ENCODE measurements around the gene C19orf12.
A peak's percentile ranks its signal among the peaks of the same experiment; 100 is the strongest.
"Not testable (repeated sequence)": the region's sequence is repeated elsewhere in the genome, so short reads cannot be mapped to it uniquely, and the experiment has no call there.

C19orf12 gene

GRCh38 chr19:29672933-29673336 is 42.1 kb downstream of the C19orf12 start:
- no peak for TF ChIP-seq CTCF (IDR thresholded peaks at IDR 0.05; ENCODE audit: insufficient read depth, low read depth, low read length, missing control alignments)
- peak overlapping the region; percentile 16 for H3K4me3 ChIP-seq (ENCODE audit: low read depth, low read length)
- peak; percentile 86 for DNase-seq (ENCODE audit: low read depth)

- no peak for TF ChIP-seq CTCF (IDR thresholded peaks at IDR 0.05; ENCODE audit: insufficient read depth, low read depth, low read length, missing control alignments)
- no peak for DNase-seq (ENCODE audit: low read depth)
These were observed 42.6 kb downstream of the C19orf12 start for GRCh38 chr19:29672319-29672932.

GRCh38 chr19:29671393-29672160 is 43.5 kb downstream of the C19orf12 start:
- peak overlapping the region; percentile 27 for H3K4me3 ChIP-seq (ENCODE audit: low read depth, low read length)
- peak; percentile 98 for DNase-seq (ENCODE audit: low read depth)
- TF ChIP-seq CTCF (IDR thresholded peaks at IDR 0.05; ENCODE audit: insufficient read depth, low read depth, low read length, missing control alignments), result peak; percentile 65

More at GRCh38 chr19:29672319-29672932, 42.6 kb downstream of the C19orf12 start:
- H3K4me3 ChIP-seq (ENCODE audit: low read depth, low read length), result peak overlapping the region; percentile 16

GRCh38 chr19:29671026-29671392 is 44.1 kb downstream of the C19orf12 start:
- DNase-seq (ENCODE audit: low read depth), result not testable (repeated sequence)
- H3K4me3 ChIP-seq (ENCODE audit: low read depth, low read length), result peak overlapping the region; percentile 27

GRCh38 chr19:29670255-29670654 is 44.8 kb downstream of the C19orf12 start:
- H3K4me3 ChIP-seq (ENCODE audit: low read depth, low read length), result no peak overlapping the region
- DNase-seq (ENCODE audit: low read depth), result no peak
- no peak for TF ChIP-seq CTCF (IDR thresholded peaks at IDR 0.05; ENCODE audit: insufficient read depth, low read depth, low read length, missing control alignments)

GRCh38 chr19:29668746-29669609 is 46.1 kb downstream of the C19orf12 start:
- peak; percentile 18 for TF ChIP-seq CTCF (IDR thresholded peaks at IDR 0.05; ENCODE audit: insufficient read depth, low read depth, low read length, missing control alignments)
- DNase-seq (ENCODE audit: low read depth), result no peak
- H3K4me3 ChIP-seq (ENCODE audit: low read depth, low read length), result peak overlapping the region; percentile 72

GRCh38 chr19:29667901-29668341 is 47.1 kb downstream of the C19orf12 start:
- DNase-seq (ENCODE audit: low read depth), result peak; percentile 74
- peak; percentile 30 for TF ChIP-seq CTCF (IDR thresholded peaks at IDR 0.05; ENCODE audit: insufficient read depth, low read depth, low read length, missing control alignments)
- H3K4me3 ChIP-seq (ENCODE audit: low read depth, low read length), result peak overlapping the region; percentile 72
